Breast epithelium (tissue), 4 donors: ENCODE measurements around the gene CDCP1. TPM values are rescaled to one million over a fixed set of nuclear protein-coding genes. Genes with fewer than 3 reads are reported as not detected.
A peak's percentile ranks its signal among the peaks of the same experiment; 100 is the strongest.

Experiments
- DNase-seq, 2 donors: peaks; one replicate each; pipeline ENCODE4 v3.0.0-alpha.2; 2019; ENCODE audit warnings: low spot score in 2 of 2
- H3K27ac ChIP-seq, 2 donors: fragments of 200-600 bp; sonication (generic) in 1 of 2; one replicate each; pipeline ENCODE4 v1.5.1; 2016 to 2019; ENCODE audit warnings: mild to moderate bottlenecking in 1 of 2
- H3K27me3 ChIP-seq, 2 donors: fragments of 200-600 bp; sonication (generic) in 1 of 2; one replicate each; pipeline versions ENCODE4 v1.5.1 to v1.6.0; 2017 to 2019; ENCODE audit warnings: control low read depth in 1 of 2, mild to moderate bottlenecking in 1 of 2
- H3K36me3 ChIP-seq: fragments of 200-600 bp; one replicate; pipeline ENCODE4 v1.5.1; 2019
- H3K4me1 ChIP-seq, 2 donors: fragments of 200-600 bp; sonication (generic); one replicate each; pipeline ENCODE4 v1.5.1; 2016 to 2019; ENCODE audit warnings: control low read depth in 1 of 2
- H3K4me3 ChIP-seq, 3 donors: fragments of 200-600 bp; sonication (generic); 1 replicate in 2 of 3; 2 replicates in 1 of 3; pipeline ENCODE4 v1.5.1; 2016 to 2019; ENCODE audit warnings: mild to moderate bottlenecking in 3 of 3, moderate library complexity in 2 of 3
- H3K9me3 ChIP-seq, 2 donors: fragments of 200-600 bp; sonication (generic) in 1 of 2; one replicate each; pipeline ENCODE4 v1.5.1; 2016 to 2019; ENCODE audit warnings: control low read depth in 1 of 2
- CTCF ChIP-seq, 3 donors: fragments of 450-650 bp; IDR thresholded peaks; one replicate each; pipeline ENCODE4 v1.5.1; 2016 to 2017; ENCODE audit warnings: antibody characterized with exemption in 3 of 3, mild to moderate bottlenecking in 3 of 3, moderate library complexity in 3 of 3
- POLR2A ChIP-seq: fragments of 450-650 bp; IDR thresholded peaks from one replicate; pipeline ENCODE4 v1.6.1; 2016; ENCODE audit warnings: antibody characterized with exemption, mild to moderate bottlenecking, moderate library complexity
- POLR2AphosphoS5 ChIP-seq, 3 donors: sonication (generic); formaldehyde crosslinking; IDR thresholded peaks; one replicate each; pipeline ENCODE4 v1.6.1; 2017; ENCODE audit warnings: antibody characterized with exemption in 3 of 3
- intact Hi-C: fragments of 100-400 bp; cut with DNase I; formaldehyde crosslinking; loops from one replicate; pipeline ENCODE4 v1.15.1; 2023; ENCODE audit warnings: low total_unique reads
- total RNA-seq, 3 donors: library from RNA; depleted of rRNA; stranded (reverse); fragments of >200 nt; gene quantifications; one replicate each; pipeline ENCODE4 v1.1.0, GENCODE V29; 2016

CDCP1 gene
- 10 to 100 TPM in 1 of 3 donors, 1 to 10 TPM in 2; 1.9 to 11.3 (median 8.5) TPM for total RNA-seq

- Histone ChIP-seq H3K27ac (peak within 1 kb of the TSS; percentile 75 to 80), H3K36me3 (no peaks in the 10 kb centered on the region)
Measured at GRCh38 chr3:45145681-45146614, at the start of gene CDCP1. CDCP1 (minus strand) TSS chr3:45146378; CDS start chr3:45146287, 91 bp downstream.

GRCh38 chr3:45194791-45195190, 48.6 kb upstream of the CDCP1 start:
- DNase-seq, result no peak
- intact Hi-C loops, result no loop called here
- no peak for TF ChIP-seq POLR2A
- TF ChIP-seq CTCF (IDR thresholded peaks at IDR 0.05), result no peak
- TF ChIP-seq POLR2AphosphoS5 (IDR thresholded peaks at IDR 0.05), result no peak
- Histone ChIP-seq H3K27me3 (no peaks in the 10 kb centered on the region), H3K4me1 (no peaks in the 10 kb centered on the region), H3K9me3 (no peaks in the 10 kb centered on the region), H3K36me3 (no peaks in the 10 kb centered on the region), H3K27ac (no peak overlapping the region), H3K4me3 (no peak overlapping the region)

More at GRCh38 chr3:45145681-45146614, at the start of gene CDCP1:
- no peak for DNase-seq
- Histone ChIP-seq H3K4me3 (peak within 1 kb of the TSS; percentile 46 to 85 (median 58)), H3K4me1 (no peaks in the 10 kb centered on the region), H3K27me3 (peaks cover 0 to 4% of the 10 kb centered on the region in 2 donors), H3K9me3 (no peaks in the 10 kb centered on the region)
- intact Hi-C loops, result loop anchor here (10.0 kb wide), 1 partner anchor 831 kb away; no protein-coding TSS in a partner anchor
- no peak for TF ChIP-seq CTCF (IDR thresholded peaks at IDR 0.05)
- peak; percentile 24 for TF ChIP-seq POLR2A
- TF ChIP-seq POLR2AphosphoS5 (IDR thresholded peaks at IDR 0.05), result peak in 2 of 3 donors; percentile 7 to 33

GRCh38 chr3:45191924-45192417, 45.8 kb upstream of the CDCP1 start:
- no peak for DNase-seq
- H3K27ac ChIP-seq, result no peak overlapping the region
- intact Hi-C loops, result no loop called here
- no peaks in the 10 kb centered on the region for H3K36me3 ChIP-seq
- no peaks in the 10 kb centered on the region for H3K27me3 ChIP-seq
- H3K9me3 ChIP-seq, result no peaks in the 10 kb centered on the region
- TF ChIP-seq POLR2A, result no peak
- TF ChIP-seq POLR2AphosphoS5 (IDR thresholded peaks at IDR 0.05), result no peak
- TF ChIP-seq CTCF (IDR thresholded peaks at IDR 0.05), result no peak
- H3K4me3 ChIP-seq, result no peak overlapping the region
- no peaks in the 10 kb centered on the region for H3K4me1 ChIP-seq

GRCh38 chr3:45191424-45191823, 45.2 kb upstream of the CDCP1 start:
- DNase-seq, result no peak
- TF ChIP-seq CTCF (IDR thresholded peaks at IDR 0.05) (no peak), POLR2A (no peak), POLR2AphosphoS5 (IDR thresholded peaks at IDR 0.05) (no peak)
- intact Hi-C loops, result no loop called here

More at GRCh38 chr3:45191424-45191823, 45.2 kb upstream of the CDCP1 start:
- H3K4me3 ChIP-seq, result no peak overlapping the region
- no peaks in the 10 kb centered on the region for H3K4me1 ChIP-seq
- no peak overlapping the region for H3K27ac ChIP-seq
- no peaks in the 10 kb centered on the region for H3K9me3 ChIP-seq
- H3K27me3 ChIP-seq, result no peaks in the 10 kb centered on the region
- no peaks in the 10 kb centered on the region for H3K36me3 ChIP-seq
